MCF 10A (cell line): Measurements from ENCODE around the gene MLLT3. TPM values are rescaled to one million over a fixed set of nuclear protein-coding genes. Genes with fewer than 3 reads are reported as not detected.

Source experiments
- BruUV-seq: library from RNA; stranded (reverse); fragments of 400-500 nt; replicated peaks from 2 replicates; lab custom pipeline; 2021; lab: Mats Ljungman, UMichigan
- CTCF ChIA-PET: fragments of 300-600 bp; sonication (Branson Sonifier 250); formaldehyde crosslinking; extraction: SDS; loops from one replicate; lab custom pipeline; 2021; ENCODE audit warnings: antibody characterized with exemption, inconsistent platforms; lab: Yijun Ruan, JAX
- POLR2A ChIA-PET: fragments of 300-600, 350-650 bp; sonication (Branson Sonifier 250); formaldehyde crosslinking; extraction: SDS; loops from one replicate; lab custom pipeline; 2020; ENCODE audit warnings: antibody characterized with exemption, inconsistent platforms; lab: Yijun Ruan, JAX
- DNase-seq: peaks from one replicate; pipeline ENCODE4 v3.0.0-alpha.2; 2018; ENCODE audit not compliant: unreplicated experiment
- H3K27ac Mint-ChIP-seq: one replicate; pipeline ENCODE4 v1.8.0; 2022; ENCODE audit warnings: mild to moderate bottlenecking, low read depth, mixed read lengths; ENCODE audit not compliant: unreplicated experiment
- H3K27me3 Mint-ChIP-seq: one replicate; pipeline ENCODE4 v1.8.0; 2022; ENCODE audit warnings: mixed read lengths; ENCODE audit not compliant: insufficient read depth, unreplicated experiment
- H3K36me3 Mint-ChIP-seq: one replicate; pipeline ENCODE4 v1.8.0; 2022; ENCODE audit warnings: mild to moderate bottlenecking, moderate library complexity, mixed read lengths; ENCODE audit not compliant: insufficient read depth, unreplicated experiment
- H3K4me1 Mint-ChIP-seq: one replicate; pipeline ENCODE4 v1.8.0; 2022; ENCODE audit warnings: mixed read lengths; ENCODE audit not compliant: insufficient read depth, unreplicated experiment
- H3K4me3 Mint-ChIP-seq: one replicate; pipeline ENCODE4 v1.8.0; 2022; ENCODE audit warnings: mild to moderate bottlenecking, moderate library complexity, mixed read lengths; ENCODE audit not compliant: unreplicated experiment
- H3K9me3 Mint-ChIP-seq: one replicate; pipeline ENCODE4 v1.8.0; 2022; ENCODE audit warnings: mixed read lengths; ENCODE audit not compliant: unreplicated experiment
- intact Hi-C: fragments of 100-400 bp; cut with micrococcal nuclease; formaldehyde crosslinking; loops from 2 replicates; pipeline ENCODE4 v1.14.1; 2022
- total RNA-seq: library from RNA; stranded (reverse); gene quantifications from 2 replicates; pipeline ENCODE4 v1.2.3, GENCODE V29; 2022
- TF ChIP-seq, protein P1 (sequence below): fragments of 200-600 bp; IDR thresholded peaks from one replicate; pipeline ENCODE4 v1.8.0; 2022; ENCODE audit warnings: antibody characterized with exemption, mild to moderate bottlenecking; ENCODE audit not compliant: unreplicated experiment

MLLT3 gene
- total RNA-seq, 1 experiment from 2014 or later = 1.2 TPM

GRCh38 chr9:20309124-20309523 lies 313.2 kb downstream of the MLLT3 start:
- intact Hi-C loops = no loop called here
- TF ChIP-seq, protein P1, sequence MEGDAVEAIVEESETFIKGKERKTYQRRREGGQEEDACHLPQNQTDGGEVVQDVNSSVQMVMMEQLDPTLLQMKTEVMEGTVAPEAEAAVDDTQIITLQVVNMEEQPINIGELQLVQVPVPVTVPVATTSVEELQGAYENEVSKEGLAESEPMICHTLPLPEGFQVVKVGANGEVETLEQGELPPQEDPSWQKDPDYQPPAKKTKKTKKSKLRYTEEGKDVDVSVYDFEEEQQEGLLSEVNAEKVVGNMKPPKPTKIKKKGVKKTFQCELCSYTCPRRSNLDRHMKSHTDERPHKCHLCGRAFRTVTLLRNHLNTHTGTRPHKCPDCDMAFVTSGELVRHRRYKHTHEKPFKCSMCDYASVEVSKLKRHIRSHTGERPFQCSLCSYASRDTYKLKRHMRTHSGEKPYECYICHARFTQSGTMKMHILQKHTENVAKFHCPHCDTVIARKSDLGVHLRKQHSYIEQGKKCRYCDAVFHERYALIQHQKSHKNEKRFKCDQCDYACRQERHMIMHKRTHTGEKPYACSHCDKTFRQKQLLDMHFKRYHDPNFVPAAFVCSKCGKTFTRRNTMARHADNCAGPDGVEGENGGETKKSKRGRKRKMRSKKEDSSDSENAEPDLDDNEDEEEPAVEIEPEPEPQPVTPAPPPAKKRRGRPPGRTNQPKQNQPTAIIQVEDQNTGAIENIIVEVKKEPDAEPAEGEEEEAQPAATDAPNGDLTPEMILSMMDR = no peak
- no peak overlapping the region for H3K4me3 Mint-ChIP-seq
- H3K27ac Mint-ChIP-seq = no peak overlapping the region
- DNase-seq = no peak
- no peaks in the 10 kb centered on the region for H3K36me3 Mint-ChIP-seq
- peaks cover 13% of the 10 kb centered on the region for H3K4me1 Mint-ChIP-seq
- peaks cover 8% of the 10 kb centered on the region for H3K9me3 Mint-ChIP-seq
- POLR2A ChIA-PET = interaction anchor here (1.0 kb wide), 1 partner anchor 48 kb away, joined by 4 read pairs; no protein-coding TSS in a partner anchor
- no peaks in the 10 kb centered on the region for H3K27me3 Mint-ChIP-seq
- no TSS peak for BruUV-seq
- CTCF ChIA-PET = no interaction called here

- no peak overlapping the region for H3K27ac Mint-ChIP-seq
- no peak overlapping the region for H3K4me3 Mint-ChIP-seq
- H3K27me3 Mint-ChIP-seq = no peaks in the 10 kb centered on the region
- DNase-seq = no peak
- peaks cover 8% of the 10 kb centered on the region for H3K9me3 Mint-ChIP-seq
- ChIA-PET CTCF (no interaction called here), POLR2A (no interaction called here)
- H3K36me3 Mint-ChIP-seq = no peaks in the 10 kb centered on the region
- TF ChIP-seq, protein P1 = no peak
- no TSS peak for BruUV-seq
- intact Hi-C loops = no loop called here
- H3K4me1 Mint-ChIP-seq = peaks cover 8% of the 10 kb centered on the region
Measured at GRCh38 chr9:20307621-20308020, 314.7 kb downstream of the MLLT3 start.

DNA sequence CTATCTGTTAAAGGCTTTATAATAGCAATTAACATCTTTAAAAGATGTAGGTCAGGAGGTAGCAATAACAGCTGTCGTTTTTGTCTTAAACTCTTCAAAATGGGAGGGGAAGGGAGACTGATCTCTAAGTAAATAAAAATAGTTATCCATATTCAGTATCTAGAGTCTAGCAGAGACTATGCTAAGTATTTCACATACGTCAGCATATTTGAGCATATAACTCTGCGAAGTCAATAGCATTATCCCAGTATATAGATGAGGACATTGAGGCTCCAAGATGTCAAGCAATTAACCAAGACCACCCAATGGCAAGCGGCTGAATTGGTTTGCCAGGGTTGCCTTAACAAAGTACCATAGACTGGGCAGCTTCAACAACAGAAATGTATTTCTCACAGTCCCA lies 316.8 kb downstream of the MLLT3 start:
- ChIA-PET POLR2A (interaction anchor here (0.5 to 0.8 kb wide), 2 partner anchors 11 to 27 kb away, joined by 3 read pairs; no protein-coding TSS in a partner anchor), CTCF (no interaction called here)
- TF ChIP-seq, protein P1 = no peak
- BruUV-seq = no TSS peak
- DNase-seq = no peak
- Mint-ChIP-seq H3K27me3 (no peaks in the 10 kb centered on the region), H3K9me3 (no peaks in the 10 kb centered on the region), H3K4me1 (no peaks in the 10 kb centered on the region), H3K27ac (no peak overlapping the region), H3K36me3 (no peaks in the 10 kb centered on the region), H3K4me3 (no peak overlapping the region)
- intact Hi-C loops = no loop called here

DNA sequence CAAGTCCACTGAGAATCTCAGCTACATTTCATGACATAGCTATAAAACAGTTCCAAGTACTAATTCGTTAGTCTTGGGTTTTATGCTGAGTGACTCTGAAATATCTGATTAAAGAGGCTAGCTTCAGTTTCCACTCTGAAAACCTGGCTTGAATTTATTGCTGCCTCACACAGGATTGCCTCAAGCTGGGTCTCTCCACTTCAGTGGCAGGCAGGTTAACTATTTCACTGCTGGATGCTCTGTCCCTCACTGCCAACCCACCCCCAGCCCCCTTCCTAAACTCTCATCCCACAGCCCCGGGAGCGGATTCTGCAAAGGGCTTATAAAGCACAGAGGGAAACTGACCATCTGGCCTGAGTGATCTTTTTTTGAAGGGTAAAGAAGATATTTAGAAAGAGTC lies 318.3 kb downstream of the MLLT3 start:
- TF ChIP-seq, protein P1 = no peak
- no peaks in the 10 kb centered on the region for H3K4me1 Mint-ChIP-seq
- H3K36me3 Mint-ChIP-seq = no peaks in the 10 kb centered on the region
- no peak overlapping the region for H3K4me3 Mint-ChIP-seq
- no TSS peak for BruUV-seq
- no peak for DNase-seq
- no peak overlapping the region for H3K27ac Mint-ChIP-seq
- intact Hi-C loops = no loop called here
- no peaks in the 10 kb centered on the region for H3K9me3 Mint-ChIP-seq
- CTCF ChIA-PET = interaction anchor here (0.7 kb wide), 1 partner anchor 289 kb away, joined by 3 read pairs; no protein-coding TSS in a partner anchor
- H3K27me3 Mint-ChIP-seq = no peaks in the 10 kb centered on the region
- POLR2A ChIA-PET = no interaction called here
